Transverse colon (tissue), 4 donors: Measurements from ENCODE around the gene NLGN4X.

ENCODE experiments used
- CTCF ChIP-seq, 5 experiments: fragments of 200-600 bp in 3 of 5; fragments of 450-650 bp in 2 of 5; sonication (generic) in 3 of 5; IDR thresholded peaks; 1 replicate in 2 of 5; 2 replicates in 3 of 5; pipeline ENCODE4 v1.5.1; 2016 to 2017; ENCODE audit warnings: antibody characterized with exemption in 5 of 5, inconsistent platforms in 3 of 5, mild to moderate bottlenecking in 2 of 5, moderate library complexity in 1 of 5
- POLR2AphosphoS5 ChIP-seq, 3 donors: sonication (generic); formaldehyde crosslinking; IDR thresholded peaks; one replicate each; pipeline ENCODE4 v1.6.1; 2016; ENCODE audit warnings: antibody characterized with exemption in 3 of 3

- TF ChIP-seq CTCF (IDR thresholded peaks at IDR 0.05): no peak
- TF ChIP-seq POLR2AphosphoS5 (IDR thresholded peaks at IDR 0.05): no peak
These were observed 59.3 kb downstream of the NLGN4X start for GRCh38 chrX:6169407-6169806.
